Lower leg skin (tissue), 3 donors: ENCODE measurements around the gene EPM2A.

Source experiments
- POLR2A ChIP-seq, 2 donors: fragments of 450-650 bp; IDR thresholded peaks; one replicate each; pipeline ENCODE4 v1.6.1; 2016 to 2017; ENCODE audit warnings: antibody characterized with exemption in 2 of 2, mild to moderate bottlenecking in 1 of 2, moderate library complexity in 1 of 2
- TF ChIP-seq, protein P1 (sequence below), 3 donors: fragments of 450-650 bp; IDR thresholded peaks; one replicate each; pipeline ENCODE4 v1.5.1; 2016; ENCODE audit warnings: antibody characterized with exemption in 3 of 3, mild to moderate bottlenecking in 3 of 3, moderate library complexity in 2 of 3

DNA sequence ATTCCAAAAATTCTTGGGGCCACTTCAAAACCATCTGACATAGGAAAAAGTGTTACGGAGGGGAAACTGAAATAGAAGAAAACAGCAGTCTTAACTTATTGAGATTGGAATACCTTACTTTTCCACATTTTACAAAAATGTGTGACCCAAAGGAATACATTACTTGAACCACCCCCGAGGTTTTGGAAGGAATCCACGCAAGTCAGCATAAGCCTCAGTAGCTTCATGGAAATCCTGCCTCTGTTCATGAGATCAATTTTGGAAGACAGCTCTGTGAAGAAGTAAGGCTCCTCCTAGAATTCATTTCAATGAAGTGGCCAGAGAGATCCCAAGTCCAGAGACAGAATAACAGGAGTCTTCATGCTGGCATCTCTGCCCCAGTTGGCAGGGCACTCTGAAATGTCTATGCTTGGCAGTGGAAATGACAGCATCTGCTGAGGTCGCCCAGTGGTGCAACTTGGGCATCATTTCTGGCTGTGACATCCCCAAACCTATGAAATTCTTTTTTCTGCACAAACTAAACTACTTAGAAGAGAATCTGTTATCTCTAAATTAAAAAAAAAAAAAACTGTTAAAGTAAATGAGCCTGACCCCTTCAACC is 132.5 kb downstream of the EPM2A start:
- TF ChIP-seq, protein P1, sequence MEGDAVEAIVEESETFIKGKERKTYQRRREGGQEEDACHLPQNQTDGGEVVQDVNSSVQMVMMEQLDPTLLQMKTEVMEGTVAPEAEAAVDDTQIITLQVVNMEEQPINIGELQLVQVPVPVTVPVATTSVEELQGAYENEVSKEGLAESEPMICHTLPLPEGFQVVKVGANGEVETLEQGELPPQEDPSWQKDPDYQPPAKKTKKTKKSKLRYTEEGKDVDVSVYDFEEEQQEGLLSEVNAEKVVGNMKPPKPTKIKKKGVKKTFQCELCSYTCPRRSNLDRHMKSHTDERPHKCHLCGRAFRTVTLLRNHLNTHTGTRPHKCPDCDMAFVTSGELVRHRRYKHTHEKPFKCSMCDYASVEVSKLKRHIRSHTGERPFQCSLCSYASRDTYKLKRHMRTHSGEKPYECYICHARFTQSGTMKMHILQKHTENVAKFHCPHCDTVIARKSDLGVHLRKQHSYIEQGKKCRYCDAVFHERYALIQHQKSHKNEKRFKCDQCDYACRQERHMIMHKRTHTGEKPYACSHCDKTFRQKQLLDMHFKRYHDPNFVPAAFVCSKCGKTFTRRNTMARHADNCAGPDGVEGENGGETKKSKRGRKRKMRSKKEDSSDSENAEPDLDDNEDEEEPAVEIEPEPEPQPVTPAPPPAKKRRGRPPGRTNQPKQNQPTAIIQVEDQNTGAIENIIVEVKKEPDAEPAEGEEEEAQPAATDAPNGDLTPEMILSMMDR (IDR thresholded peaks at IDR 0.05), result no peak
- no peak for TF ChIP-seq POLR2A (IDR thresholded peaks at IDR 0.05)
